HepG2 (cell line): ENCODE measurements around the gene GEMIN4. TPM values are rescaled to one million over a fixed set of nuclear protein-coding genes. Genes with fewer than 3 reads are reported as not detected.
A peak's percentile ranks its signal among the peaks of the same experiment; 100 is the strongest.

Experiments
- E2F1 ChIP-seq: sonication (generic); formaldehyde crosslinking; IDR thresholded peaks from 2 replicates; pipeline ENCODE4 v1.5.0; 2020; ENCODE audit warnings: missing genetic modification reagents
- FIP1L1 ChIP-seq: fragments of 200-400 bp; formaldehyde crosslinking; IDR thresholded peaks from 2 replicates; pipeline ENCODE4 v1.6.1; 2018; ENCODE audit warnings: low read depth, mild to moderate bottlenecking, low read length, moderate library complexity, borderline replicate concordance; ENCODE audit not compliant: insufficient read depth
- HBP1 ChIP-seq: IDR thresholded peaks from 2 replicates; pipeline ENCODE4 v1.6.1; 2016; ENCODE audit warnings: low read depth, control low read depth
- HIVEP1 ChIP-seq: sonication (generic); formaldehyde crosslinking; IDR thresholded peaks from 2 replicates; pipeline ENCODE4 v1.4.0; 2020; ENCODE audit warnings: mild to moderate bottlenecking, missing genetic modification reagents
- KDM1A ChIP-seq: IDR thresholded peaks from 2 replicates; pipeline ENCODE4 v1.6.1; 2016; ENCODE audit warnings: missing compliant biosample characterization
- KLF16 ChIP-seq, 2 experiments: sonication (generic) in 1 of 2; formaldehyde crosslinking in 1 of 2; IDR thresholded peaks; 2 replicates each; pipeline versions ENCODE4 v1.6.1 to v1.8.0; 2016 to 2023; ENCODE audit warnings: missing genetic modification reagents in 2 of 2, missing compliant biosample characterization in 1 of 2
- NFE2L1 ChIP-seq: sonication (generic); formaldehyde crosslinking; IDR thresholded peaks from 2 replicates; pipeline ENCODE4 v1.4.0; 2020; ENCODE audit warnings: missing genetic modification reagents, mild to moderate bottlenecking, borderline replicate concordance
- ONECUT2 ChIP-seq: sonication (generic); formaldehyde crosslinking; IDR thresholded peaks from 2 replicates; pipeline ENCODE4 v1.4.0; 2020; ENCODE audit warnings: missing genetic modification reagents
- SNAPC2 ChIP-seq: sonication (generic); formaldehyde crosslinking; IDR thresholded peaks from 2 replicates; pipeline ENCODE4 v1.8.1; 2022; ENCODE audit warnings: mild to moderate bottlenecking, missing genetic modification reagents
- SRSF4 ChIP-seq: fragments of 200-400 bp; formaldehyde crosslinking; IDR thresholded peaks from one replicate; pipeline ENCODE4 v1.6.1; 2018; ENCODE audit warnings: mild to moderate bottlenecking, low read depth, low read length, moderate library complexity; ENCODE audit not compliant: poor library complexity, severe bottlenecking
- ZFP37 ChIP-seq: sonication (generic); formaldehyde crosslinking; IDR thresholded peaks from 2 replicates; pipeline ENCODE4 v1.4.0; 2020; ENCODE audit warnings: missing genetic modification reagents, borderline replicate concordance
- ZNF121 ChIP-seq: sonication (generic); formaldehyde crosslinking; IDR thresholded peaks from 2 replicates; pipeline ENCODE4 v1.5.0; 2020; ENCODE audit warnings: mild to moderate bottlenecking, missing genetic modification reagents
- ZNF143 ChIP-seq: sonication (generic); formaldehyde crosslinking; IDR thresholded peaks from 2 replicates; pipeline ENCODE4 v1.4.0; 2020; ENCODE audit warnings: missing genetic modification reagents
- ZNF318 ChIP-seq: sonication (generic); formaldehyde crosslinking; IDR thresholded peaks from 2 replicates; pipeline ENCODE4 v1.4.0; 2020; ENCODE audit warnings: mild to moderate bottlenecking, missing genetic modification reagents
- ZNF597 ChIP-seq: sonication (generic); formaldehyde crosslinking; IDR thresholded peaks from 2 replicates; pipeline ENCODE4 v1.5.0; 2020; ENCODE audit warnings: missing genetic modification reagents
- ZNF83 ChIP-seq: sonication (generic); formaldehyde crosslinking; IDR thresholded peaks from 2 replicates; pipeline ENCODE4 v1.4.0; 2020; ENCODE audit warnings: missing genetic modification reagents, mild to moderate bottlenecking, borderline replicate concordance
- ZSCAN31 ChIP-seq: sonication (generic); formaldehyde crosslinking; IDR thresholded peaks from 2 replicates; pipeline ENCODE4 v1.5.0; 2020; ENCODE audit warnings: low read depth, mild to moderate bottlenecking, missing genetic modification reagents
- polyA plus RNA-seq, 8 experiments: library from polyadenylated mRNA; depleted of rRNA in 3 of 8; stranded (reverse) in 7 of 8; unstranded in 1 of 8; fragments of >200 nt; fragmentation: Illumina TruSeq in 4 of 8; extraction: Trizol in 4 of 8; gene quantifications; 2 replicates each; pipeline versions ENCODE4 v1.2.1 to v1.2.3, GENCODE V29; 2011 to 2016; ENCODE audit warnings: low read depth in 4 of 8, missing spikeins in 1 of 8, mixed read lengths in 1 of 8; ENCODE audit not compliant: insufficient read depth in 1 of 8
- total RNA-seq, 5 experiments: library from RNA; depleted of rRNA; stranded (reverse); fragments of >200 nt; fragmentation: Illumina TruSeq; extraction: Trizol; gene quantifications; 2 replicates each; pipeline ENCODE4 v1.2.3, GENCODE V29; 2016; ENCODE audit warnings: low read depth in 1 of 5

The GEMIN4 gene
- total and polyA plus RNA-seq, 2 of the 13 experiments (the other 11 are each of a cell fraction or from before 2014, with no cell fraction given): 10.8 to 22.7 TPM

GRCh38 chr17:752002-752619, at the start of gene GEMIN4 (continued):
- TF ChIP-seq E2F1 (CRISPR knock-in tag) (peak; percentile 88), NFE2L1 (no peak), ZNF83 (CRISPR knock-in tag) (no peak), ONECUT2 (CRISPR knock-in tag) (no peak), HBP1 (CRISPR knock-in tag) (peak; percentile 82; the same call in 1 of the 2 replicates), SNAPC2 (CRISPR knock-in tag) (peak; percentile 77; the same call in 1 of the 2 replicates), KLF16 (CRISPR knock-in tag; IDR thresholded peaks at IDR 0.05) (no peak), ZNF318 (CRISPR knock-in tag) (no peak), KDM1A (CRISPR knock-in tag) (no peak), FIP1L1 (no peak), ZNF121 (0 out of 2 replicates have a peak, but pooled peaks have one; percentile 29), ZNF143 (CRISPR knock-in tag) (peak; percentile 86), SRSF4 (no peak), HIVEP1 (CRISPR knock-in tag) (no peak), ZFP37 (CRISPR knock-in tag) (no peak), ZNF597 (CRISPR knock-in tag) (no peak), ZSCAN31 (CRISPR knock-in tag) (peak; percentile 88; the same call in 1 of the 2 replicates)
